HEK293 (cell line): ENCODE measurements around the gene IRX4.

Source experiments
- CTCF ChIA-PET: fragments of 350-600 bp; formaldehyde crosslinking; extraction: SDS; loops from one replicate; lab custom pipeline; 2021; ENCODE audit warnings: antibody characterized with exemption; lab: Yijun Ruan, JAX
- POLR2A ChIA-PET: fragments of 300-600 bp; formaldehyde crosslinking; extraction: SDS; loops from one replicate; lab custom pipeline; 2020; ENCODE audit warnings: antibody characterized with exemption, inconsistent platforms; lab: Yijun Ruan, JAX
- H3K27ac ChIP-seq: fragments of 200-500 bp; sonication (Bioruptor generic); 2 replicates; pipeline ENCODE4 v1.5.1; 2014; ENCODE audit warnings: low read depth, low read length, control low read depth, inconsistent platforms; ENCODE audit errors: extremely low read depth
- H3K36me3 ChIP-seq, 2 experiments: fragments of 200-500 bp in 1 of 2; sonication (Bioruptor generic) in 1 of 2; 1 replicate in 1 of 2; 2 replicates in 1 of 2; pipeline ENCODE4 v1.5.1; 2014 to 2017; ENCODE audit warnings: inconsistent platforms in 2 of 2, low read length in 2 of 2; ENCODE audit not compliant: control insufficient read depth in 2 of 2, insufficient read depth in 1 of 2
- H3K4me1 ChIP-seq: fragments of 200-500 bp; sonication (Bioruptor generic); 2 replicates; pipeline ENCODE4 v1.5.1; 2014; ENCODE audit warnings: mild to moderate bottlenecking, low read length, inconsistent platforms; ENCODE audit not compliant: control insufficient read depth, insufficient read depth
- H3K4me3 ChIP-seq: 2 replicates; pipeline ENCODE4 v1.5.1; 2011; ENCODE audit warnings: low read depth, mild to moderate bottlenecking, control low read depth, low read length, moderate library complexity
- H3K9me3 ChIP-seq: fragments of 200-500 bp; sonication (Bioruptor generic); 2 replicates; pipeline ENCODE4 v1.5.1; 2014; ENCODE audit warnings: low read depth, low read length, inconsistent platforms; ENCODE audit not compliant: control insufficient read depth, insufficient read depth
- GLIS1 ChIP-seq: fragments of 450-650 bp; formaldehyde crosslinking; IDR thresholded peaks from 2 replicates; pipeline ENCODE4 v1.5.1; 2016; ENCODE audit warnings: missing biosample characterization, missing genetic modification characterization
- HIC1 ChIP-seq: fragments of 450-650 bp; formaldehyde crosslinking; IDR thresholded peaks from 2 replicates; pipeline ENCODE4 v1.5.1; 2016; ENCODE audit warnings: missing biosample characterization, missing genetic modification characterization
- KLF10 ChIP-seq: fragments of 450-650 bp; IDR thresholded peaks from 2 replicates; pipeline ENCODE4 v1.5.1; 2018; ENCODE audit warnings: missing biosample characterization, mild to moderate bottlenecking, missing genetic modification characterization
- KLF17 ChIP-seq: fragments of 450-650 bp; formaldehyde crosslinking; IDR thresholded peaks from 2 replicates; pipeline ENCODE4 v1.5.1; 2016; ENCODE audit warnings: missing biosample characterization, missing genetic modification characterization
- KLF8 ChIP-seq: fragments of 450-650 bp; formaldehyde crosslinking; IDR thresholded peaks from 2 replicates; pipeline ENCODE4 v1.5.1; 2016; ENCODE audit warnings: missing biosample characterization, missing genetic modification characterization
- KLF9 ChIP-seq: fragments of 450-650 bp; formaldehyde crosslinking; IDR thresholded peaks from 2 replicates; pipeline ENCODE4 v1.5.1; 2016; ENCODE audit warnings: missing biosample characterization, missing genetic modification characterization, low read depth
- ZBTB1 ChIP-seq: fragments of 450-650 bp; formaldehyde crosslinking; IDR thresholded peaks from 2 replicates; pipeline ENCODE4 v1.5.1; 2016; ENCODE audit warnings: missing biosample characterization, missing genetic modification characterization
- ZBTB21 ChIP-seq: fragments of 450-650 bp; formaldehyde crosslinking; IDR thresholded peaks from 2 replicates; pipeline ENCODE4 v1.5.1; 2017; ENCODE audit warnings: missing biosample characterization, missing genetic modification characterization
- ZNF214 ChIP-seq: fragments of 450-650 bp; formaldehyde crosslinking; IDR thresholded peaks from 2 replicates; pipeline ENCODE4 v1.5.1; 2017; ENCODE audit warnings: missing biosample characterization, mild to moderate bottlenecking, missing genetic modification characterization, borderline replicate concordance
- ZNF23 ChIP-seq: fragments of 450-650 bp; formaldehyde crosslinking; IDR thresholded peaks from 2 replicates; pipeline ENCODE4 v1.5.1; 2016; ENCODE audit warnings: missing biosample characterization, missing genetic modification characterization, borderline replicate concordance
- ZNF274 ChIP-seq, 2 experiments: fragments of 200-500 bp in 1 of 2; fragments of 450-650 bp in 1 of 2; sonication (Bioruptor generic) in 1 of 2; formaldehyde crosslinking in 1 of 2; IDR thresholded peaks; 2 replicates each; pipeline versions ENCODE4 v1.5.1 to v1.6.1; 2014 to 2016; ENCODE audit warnings: borderline replicate concordance in 1 of 2, inconsistent platforms in 1 of 2, low read length in 1 of 2, missing biosample characterization in 1 of 2, missing genetic modification characterization in 1 of 2
- ZNF37A ChIP-seq: fragments of 450-650 bp; IDR thresholded peaks from 2 replicates; pipeline ENCODE4 v1.5.1; 2018; ENCODE audit warnings: missing biosample characterization, missing genetic modification characterization
- ZNF404 ChIP-seq: fragments of 450-650 bp; formaldehyde crosslinking; IDR thresholded peaks from 2 replicates; pipeline ENCODE4 v1.5.1; 2017; ENCODE audit warnings: missing biosample characterization, missing genetic modification characterization
- ZNF433 ChIP-seq: fragments of 450-650 bp; formaldehyde crosslinking; IDR thresholded peaks from 2 replicates; pipeline ENCODE4 v1.5.1; 2016; ENCODE audit warnings: missing biosample characterization, missing genetic modification characterization, low read depth
- ZNF518A ChIP-seq: fragments of 450-650 bp; formaldehyde crosslinking; conservative IDR thresholded peaks from 2 replicates; pipeline ENCODE4 v1.5.1; 2016; ENCODE audit warnings: low read depth, missing biosample characterization, missing genetic modification characterization
- ZNF704 ChIP-seq: fragments of 450-650 bp; formaldehyde crosslinking; IDR thresholded peaks from 2 replicates; pipeline ENCODE4 v1.5.1; 2016; ENCODE audit warnings: missing biosample characterization, missing genetic modification characterization
- ZNF747 ChIP-seq: fragments of 450-650 bp; formaldehyde crosslinking; IDR thresholded peaks from 2 replicates; pipeline ENCODE4 v1.5.1; 2016; ENCODE audit warnings: missing biosample characterization, missing genetic modification characterization
- ZNF768 ChIP-seq: fragments of 450-650 bp; formaldehyde crosslinking; IDR thresholded peaks from 2 replicates; pipeline ENCODE4 v1.5.1; 2018; ENCODE audit warnings: missing biosample characterization, mild to moderate bottlenecking, missing genetic modification characterization
- ZNF776 ChIP-seq: fragments of 450-650 bp; formaldehyde crosslinking; IDR thresholded peaks from 2 replicates; pipeline ENCODE4 v1.5.0; 2017; ENCODE audit warnings: missing biosample characterization, missing genetic modification characterization, borderline replicate concordance
- ZNF785 ChIP-seq: fragments of 450-650 bp; formaldehyde crosslinking; IDR thresholded peaks from 2 replicates; pipeline ENCODE4 v1.5.1; 2016; ENCODE audit warnings: missing biosample characterization, missing genetic modification characterization
- ZSCAN23 ChIP-seq: fragments of 450-650 bp; formaldehyde crosslinking; IDR thresholded peaks from 2 replicates; pipeline ENCODE4 v1.5.1; 2016; ENCODE audit warnings: missing biosample characterization, missing genetic modification characterization

The IRX4 gene

GRCh38 chr5:1910081-1910760 lies 27.5 kb upstream of the IRX4 start (continued):
- TF ChIP-seq ZNF518A (no peak), KLF10 (tag by site-specific recombination) (no peak), ZNF776 (tag by site-specific recombination) (no peak)

- no peak overlapping the region for H3K27ac ChIP-seq
- H3K4me3 ChIP-seq, result no peak overlapping the region
- ChIA-PET CTCF (interaction anchor here (0.6 to 0.7 kb wide), 2 partner anchors 771 to 1184 kb away, joined by 3 read pairs; no protein-coding TSS in a partner anchor), POLR2A (no interaction called here)
- no peaks in the 10 kb centered on the region for H3K4me1 ChIP-seq
- H3K9me3 ChIP-seq, result peaks cover 2% of the 10 kb centered on the region
- no peaks in the 10 kb centered on the region for H3K36me3 ChIP-seq
- no peak for TF ChIP-seq ZNF768 (tag by site-specific recombination)
- TF ChIP-seq ZNF214 (tag by site-specific recombination), result no peak
- TF ChIP-seq ZNF704 (tag by site-specific recombination), result no peak
- no peak for TF ChIP-seq KLF9
- TF ChIP-seq ZSCAN23 (tag by site-specific recombination), result no peak
- TF ChIP-seq HIC1 (tag by site-specific recombination), result no peak
- no peak for TF ChIP-seq ZNF404 (tag by site-specific recombination)
- no peak for TF ChIP-seq ZNF747 (tag by site-specific recombination)
- no peak for TF ChIP-seq ZBTB1 (tag by site-specific recombination)
- TF ChIP-seq GLIS1 (tag by site-specific recombination), result no peak
- TF ChIP-seq ZNF37A (tag by site-specific recombination), result no peak
- no peak for TF ChIP-seq ZNF785 (tag by site-specific recombination)
- no peak for TF ChIP-seq ZNF274 (IDR thresholded peaks at IDR 0.05; ENCODE audit: low read length)
- no peak for TF ChIP-seq ZNF274 (tag by site-specific recombination; IDR thresholded peaks at IDR 0.05; ENCODE audit: borderline replicate concordance)
- no peak for TF ChIP-seq ZBTB21
- TF ChIP-seq KLF8, result no peak
- no peak for TF ChIP-seq ZNF433 (tag by site-specific recombination)
- TF ChIP-seq ZNF23 (tag by site-specific recombination), result no peak
- no peak for TF ChIP-seq KLF17 (tag by site-specific recombination)
Measured at GRCh38 chr5:1909346-1909985, 26.7 kb upstream of the IRX4 start.
